ENCODE measurements around the gene WFDC5.
"Not testable (repeated sequence)": the region's sequence is repeated elsewhere in the genome, so short reads cannot be mapped to it uniquely, and the experiment has no call there.

WFDC5 gene

DNA sequence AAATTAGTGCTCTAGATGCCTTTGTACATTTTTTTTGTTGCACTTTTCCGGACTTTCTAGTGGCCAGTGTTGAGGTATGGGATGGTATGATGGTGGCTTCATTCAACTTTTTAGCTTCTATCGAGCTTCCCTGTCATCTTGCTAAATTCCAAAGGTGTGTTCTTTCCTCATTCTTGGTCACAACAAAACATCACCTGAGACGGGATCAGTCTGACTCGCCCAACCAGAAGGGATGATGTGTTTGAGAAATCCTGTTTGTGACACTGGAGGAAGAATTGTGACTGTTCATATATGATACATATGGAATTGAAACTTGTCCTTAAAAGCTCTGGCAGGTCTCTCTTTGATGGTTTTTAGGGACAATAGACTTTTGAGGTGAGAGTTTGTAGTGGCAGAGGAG is 47.9 kb downstream of the WFDC5 start:
- Histone ChIP-seq H2AFZ (ENCODE audit: insufficient read depth, low read length, poor library complexity) (no peak overlapping the region), H2BK5ac (ENCODE audit: low read depth, low read length, poor library complexity) (peak overlapping the region; percentile 95), H2AK5ac (ENCODE audit: low read length) (peak overlapping the region; percentile 72), H3K79me2 (ENCODE audit: control insufficient read depth, insufficient read depth, low read length, poor library complexity) (peaks cover 11% of the 10 kb centered on the region), H3K27ac (ENCODE audit: low read depth, low read length) (peak overlapping the region; percentile 41), H3K18ac (ENCODE audit: low read length) (no peak overlapping the region), H2BK120ac (ENCODE audit: insufficient read depth, low read length, poor library complexity) (peak overlapping the region; percentile 99), H3K36me3 (ENCODE audit: control insufficient read depth in 1 of 2, insufficient read depth in 2 of 2, low read length in 2 of 2) (peaks cover 3 to 4% of the 10 kb centered on the region in 2 experiments), H3K79me1 (ENCODE audit: low read length) (peaks cover 36% of the 10 kb centered on the region), H3K4me3 (ENCODE audit: low read depth, low read length) (no peak overlapping the region), H4K8ac (ENCODE audit: low read depth, low read length) (peak overlapping the region; percentile 44), H3K4me1 (ENCODE audit: control insufficient read depth in 1 of 2, insufficient read depth in 2 of 2, low read length in 2 of 2) (peaks cover 14 to 25% of the 10 kb centered on the region in 2 experiments), H3K23ac (ENCODE audit: low read length) (no peak overlapping the region), H3K9me3 (ENCODE audit: insufficient read depth, low read depth, low read length) (peaks cover 2% of the 10 kb centered on the region), H3K4ac (ENCODE audit: low read depth, low read length) (peak overlapping the region; percentile 64), H4K12ac (ENCODE audit: low read depth, low read length) (no peak overlapping the region), H3K4me2 (ENCODE audit: low read length) (no peak overlapping the region), H4K91ac (ENCODE audit: low read depth, low read length) (peak overlapping the region; percentile 88), H3K27me3 (ENCODE audit: insufficient read depth, low read length) (no peaks in the 10 kb centered on the region), H2BK12ac (ENCODE audit: low read length) (peak overlapping the region; percentile 89), H3K9ac (ENCODE audit: low read length) (no peak overlapping the region), H3K14ac (ENCODE audit: low read length) (peak overlapping the region; percentile 54)
- peak; percentile 75 to 91 for DNase-seq
- WGBS (ENCODE audit: extremely low coverage, insufficient coverage, insufficient read length) = no CpG with 5 or more reads among the region's 4 CpGs

DNA sequence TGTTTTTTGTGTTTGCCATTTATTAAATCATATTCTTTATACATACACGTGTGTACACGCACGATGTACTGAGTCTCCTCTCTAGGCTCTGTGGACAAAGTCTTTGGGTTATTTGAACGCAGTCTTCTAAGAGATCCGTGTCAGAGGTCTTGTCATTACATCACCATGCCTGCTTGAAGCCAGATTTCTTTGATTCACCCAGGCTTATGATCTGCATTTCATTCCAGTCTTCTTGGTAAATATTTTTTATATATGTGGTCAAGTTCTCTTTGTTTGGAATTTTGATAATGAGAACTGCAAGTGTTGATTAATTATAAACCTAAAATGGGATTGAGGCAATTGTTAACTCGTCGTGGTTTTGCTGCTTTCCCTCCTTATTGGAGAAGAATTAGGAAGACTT is 48.6 kb downstream of the WFDC5 start:
- H3K23ac ChIP-seq (ENCODE audit: low read length) = no peak overlapping the region
- H3K27me3 ChIP-seq (ENCODE audit: insufficient read depth, low read length) = no peaks in the 10 kb centered on the region
- H2BK12ac ChIP-seq (ENCODE audit: low read length) = no peak overlapping the region
- H3K79me1 ChIP-seq (ENCODE audit: low read length) = peaks cover 31% of the 10 kb centered on the region
- no peak overlapping the region for H2AK5ac ChIP-seq (ENCODE audit: low read length)
- no peak overlapping the region for H3K4ac ChIP-seq (ENCODE audit: low read depth, low read length)
- no CpG with 5 or more reads among the region's 7 CpGs for WGBS (ENCODE audit: extremely low coverage, insufficient coverage, insufficient read length)
- no peak overlapping the region for H4K8ac ChIP-seq (ENCODE audit: low read depth, low read length)
- no peak overlapping the region for H2AFZ ChIP-seq (ENCODE audit: insufficient read depth, low read length, poor library complexity)
- peaks cover 2% of the 10 kb centered on the region for H3K9me3 ChIP-seq (ENCODE audit: insufficient read depth, low read depth, low read length)
- H3K27ac ChIP-seq (ENCODE audit: low read depth, low read length) = no peak overlapping the region
- H4K12ac ChIP-seq (ENCODE audit: low read depth, low read length) = no peak overlapping the region
- no peak overlapping the region for H3K9ac ChIP-seq (ENCODE audit: low read length)
- no peak overlapping the region for H2BK5ac ChIP-seq (ENCODE audit: low read depth, low read length, poor library complexity)
- H2BK120ac ChIP-seq (ENCODE audit: insufficient read depth, low read length, poor library complexity) = no peak overlapping the region
- no peak overlapping the region for H3K18ac ChIP-seq (ENCODE audit: low read length)
- H3K14ac ChIP-seq (ENCODE audit: low read length) = no peak overlapping the region
- H3K4me1 ChIP-seq (ENCODE audit: control insufficient read depth in 1 of 2, insufficient read depth in 2 of 2, low read length in 2 of 2) = peaks cover 10 to 21% of the 10 kb centered on the region in 2 experiments
- H3K79me2 ChIP-seq (ENCODE audit: control insufficient read depth, insufficient read depth, low read length, poor library complexity) = peaks cover 8% of the 10 kb centered on the region
- DNase-seq = peak in 1 of 2 donors; percentile 39
- no peak overlapping the region for H3K4me2 ChIP-seq (ENCODE audit: low read length)
- H3K4me3 ChIP-seq (ENCODE audit: low read depth, low read length) = no peak overlapping the region
- peaks cover 3 to 4% of the 10 kb centered on the region in 2 experiments for H3K36me3 ChIP-seq (ENCODE audit: control insufficient read depth in 1 of 2, insufficient read depth in 2 of 2, low read length in 2 of 2)
- H4K91ac ChIP-seq (ENCODE audit: low read depth, low read length) = peak overlapping the region; percentile 13

DNA sequence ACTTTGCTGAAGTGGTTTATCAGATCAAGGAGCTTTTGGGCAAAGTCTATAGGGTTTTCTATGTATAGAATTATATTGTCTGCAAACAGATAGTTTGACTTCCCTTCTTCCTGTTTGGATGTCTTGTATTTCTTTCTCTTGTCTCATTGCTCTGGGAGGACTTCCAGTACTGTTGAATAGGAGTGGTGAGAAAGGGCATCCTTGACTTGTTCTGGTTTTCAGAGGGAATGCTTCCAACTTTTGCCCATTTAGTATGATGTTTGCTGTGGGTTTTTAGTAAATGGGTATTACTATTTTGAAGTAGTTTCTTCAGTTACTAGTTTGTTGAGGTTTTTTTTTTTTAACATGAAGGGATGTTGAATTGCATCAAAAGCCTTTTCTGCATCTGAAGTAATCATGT is 50.2 kb downstream of the WFDC5 start:
- peaks cover 10 to 16% of the 10 kb centered on the region in 2 experiments for H3K4me1 ChIP-seq (ENCODE audit: control insufficient read depth in 1 of 2, insufficient read depth in 2 of 2, low read length in 2 of 2)
- H4K8ac ChIP-seq (ENCODE audit: low read depth, low read length) = no peak overlapping the region
- H2BK120ac ChIP-seq (ENCODE audit: insufficient read depth, low read length, poor library complexity) = no peak overlapping the region
- no peak overlapping the region for H3K23ac ChIP-seq (ENCODE audit: low read length)
- H2BK5ac ChIP-seq (ENCODE audit: low read depth, low read length, poor library complexity) = no peak overlapping the region
- no peak overlapping the region for H3K18ac ChIP-seq (ENCODE audit: low read length)
- no peak overlapping the region for H3K27ac ChIP-seq (ENCODE audit: low read depth, low read length)
- no peak overlapping the region for H4K91ac ChIP-seq (ENCODE audit: low read depth, low read length)
- H3K4me2 ChIP-seq (ENCODE audit: low read length) = no peak overlapping the region
- H2AK5ac ChIP-seq (ENCODE audit: low read length) = no peak overlapping the region
- H4K12ac ChIP-seq (ENCODE audit: low read depth, low read length) = no peak overlapping the region
- H3K14ac ChIP-seq (ENCODE audit: low read length) = no peak overlapping the region
- H3K36me3 ChIP-seq (ENCODE audit: control insufficient read depth in 1 of 2, insufficient read depth in 2 of 2, low read length in 2 of 2) = peaks cover 3 to 4% of the 10 kb centered on the region in 2 experiments
- H2BK12ac ChIP-seq (ENCODE audit: low read length) = no peak overlapping the region
- no peak overlapping the region for H2AFZ ChIP-seq (ENCODE audit: insufficient read depth, low read length, poor library complexity)
- no peaks in the 10 kb centered on the region for H3K27me3 ChIP-seq (ENCODE audit: insufficient read depth, low read length)
- no peak overlapping the region for H3K9ac ChIP-seq (ENCODE audit: low read length)
- H3K79me2 ChIP-seq (ENCODE audit: control insufficient read depth, insufficient read depth, low read length, poor library complexity) = peaks cover 7% of the 10 kb centered on the region
- peaks cover 18% of the 10 kb centered on the region for H3K79me1 ChIP-seq (ENCODE audit: low read length)
- DNase-seq = no peak
- no peak overlapping the region for H3K4ac ChIP-seq (ENCODE audit: low read depth, low read length)
- H3K9me3 ChIP-seq (ENCODE audit: insufficient read depth, low read depth, low read length) = peaks cover 2% of the 10 kb centered on the region
- no peak overlapping the region for H3K4me3 ChIP-seq (ENCODE audit: low read depth, low read length)

DNA sequence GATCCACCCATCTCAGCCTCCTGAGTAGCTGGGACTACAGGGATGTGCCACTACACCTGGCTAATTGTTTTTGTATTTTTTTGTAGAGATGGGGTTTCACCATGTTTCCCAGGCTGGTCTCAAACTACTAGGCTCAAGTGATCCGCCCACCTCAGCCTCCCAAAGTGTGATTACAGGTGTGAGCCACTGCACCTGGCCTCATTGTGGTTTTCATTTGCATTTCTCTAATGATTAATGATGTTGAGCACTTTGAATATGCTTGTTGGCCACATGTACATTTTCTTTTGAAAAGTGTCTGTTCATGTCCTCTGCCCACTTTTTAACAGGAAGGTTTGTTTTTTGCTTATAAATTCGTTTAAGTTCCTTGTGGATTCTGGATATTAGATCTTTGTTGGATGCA is 51.9 kb downstream of the WFDC5 start:
- WGBS (ENCODE audit: extremely low coverage, insufficient coverage, insufficient read length) = no CpG with 5 or more reads among the region's 2 CpGs
- not testable (repeated sequence) for H4K91ac ChIP-seq (ENCODE audit: low read depth, low read length); H2BK12ac ChIP-seq (ENCODE audit: low read length); H3K9ac ChIP-seq (ENCODE audit: low read length); H3K4me3 ChIP-seq (ENCODE audit: low read depth, low read length); H4K8ac ChIP-seq (ENCODE audit: low read depth, low read length); H3K79me2 ChIP-seq (ENCODE audit: control insufficient read depth, insufficient read depth, low read length, poor library complexity); H2AFZ ChIP-seq (ENCODE audit: insufficient read depth, low read length, poor library complexity); H3K4me2 ChIP-seq (ENCODE audit: low read length); H3K36me3 ChIP-seq (ENCODE audit: control insufficient read depth in 1 of 2, insufficient read depth in 2 of 2, low read length in 2 of 2); H3K4ac ChIP-seq (ENCODE audit: low read depth, low read length); H3K27ac ChIP-seq (ENCODE audit: low read depth, low read length); H4K12ac ChIP-seq (ENCODE audit: low read depth, low read length); H2BK5ac ChIP-seq (ENCODE audit: low read depth, low read length, poor library complexity); H3K27me3 ChIP-seq (ENCODE audit: insufficient read depth, low read length); H3K9me3 ChIP-seq (ENCODE audit: insufficient read depth, low read depth, low read length); DNase-seq; H3K14ac ChIP-seq (ENCODE audit: low read length); H3K23ac ChIP-seq (ENCODE audit: low read length); H3K18ac ChIP-seq (ENCODE audit: low read length); H2AK5ac ChIP-seq (ENCODE audit: low read length)
- Histone ChIP-seq H3K79me1 (ENCODE audit: low read length) (peaks cover 11% of the 10 kb centered on the region), H2BK120ac (ENCODE audit: insufficient read depth, low read length, poor library complexity) (peak overlapping the region; percentile 17), H3K4me1 (ENCODE audit: control insufficient read depth in 1 of 2, insufficient read depth in 2 of 2, low read length in 2 of 2) (peaks cover 7 to 11% of the 10 kb centered on the region in 2 experiments)

Measured in trophoblast cell (in vitro differentiated cells and primary cell).